A172 (cell line): ENCODE results near the gene MSX2. TPM values are rescaled to one million over a fixed set of nuclear protein-coding genes. Genes with fewer than 3 reads are reported as not detected.
A peak's percentile ranks its signal among the peaks of the same experiment; 100 is the strongest.
"Not testable (repeated sequence)": the region's sequence is repeated elsewhere in the genome, so short reads cannot be mapped to it uniquely, and the experiment has no call there.

Experiments
- DNase-seq: peaks from one replicate; pipeline ENCODE4 v3.0.0-alpha.2; 2015; ENCODE audit warnings: low spot score
- total RNA-seq: library from RNA; depleted of rRNA; stranded (reverse); fragments of >200 nt; shearing (Covaris generic); gene quantifications from 2 replicates; pipeline ENCODE4 v1.2.3, GENCODE V29; 2014

The MSX2 gene
- total RNA-seq, 1 experiment from 2014 or later, result 0.36 TPM

DNA sequence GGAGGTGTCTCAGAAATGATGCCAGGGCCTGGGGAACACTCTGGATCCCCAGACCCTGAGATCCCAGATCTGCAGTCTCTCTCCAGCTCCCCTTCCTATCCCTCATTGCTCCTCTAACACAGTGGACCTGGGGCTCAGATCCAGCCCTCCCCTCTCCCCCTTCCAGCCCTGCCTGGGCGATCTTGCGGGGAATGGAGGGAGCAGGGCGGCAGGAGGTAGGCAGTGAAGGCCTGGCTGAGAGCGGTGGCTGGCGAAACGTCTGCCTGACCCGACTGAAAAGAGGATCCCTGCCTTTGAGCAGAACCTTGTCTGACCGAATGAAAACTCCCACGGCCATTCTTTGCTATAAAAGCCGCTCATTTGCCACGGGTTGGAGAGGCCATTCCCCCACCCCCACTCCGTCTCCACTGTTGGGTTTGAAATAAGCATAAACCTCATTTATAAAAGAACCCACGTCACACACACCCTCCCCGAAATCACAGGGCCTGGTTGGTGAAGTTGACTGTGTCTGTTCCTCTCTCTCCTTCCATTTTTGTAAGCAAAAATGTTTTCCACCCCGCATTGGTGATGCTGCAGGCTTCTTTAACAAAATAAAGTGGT lies 8.8 kb downstream of the MSX2 start:
- DNase-seq, result no peak

DNA sequence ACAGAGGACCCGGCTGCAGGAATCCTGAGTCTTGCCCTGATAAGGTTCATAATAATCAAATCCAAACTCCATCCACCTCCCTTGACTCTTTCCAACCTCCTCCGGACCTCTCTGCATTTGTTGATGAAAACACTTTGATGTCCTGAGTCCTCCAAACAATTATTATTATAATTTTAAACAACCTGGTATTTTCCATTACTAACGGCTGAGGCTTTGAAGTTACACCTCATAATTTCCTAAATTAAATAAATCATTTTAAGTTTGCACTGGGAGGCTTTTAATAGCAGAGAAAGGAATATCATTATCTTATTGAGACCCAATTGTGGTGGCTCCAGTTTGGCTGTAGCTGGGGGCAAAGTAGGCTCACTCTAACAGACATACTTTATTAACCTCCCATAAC lies 9.5 kb downstream of the MSX2 start:
- no peak for DNase-seq

- DNase-seq, result no peak
These were observed 10.5 kb downstream of the MSX2 start for GRCh38 chr5:174734571-174735497.

DNA sequence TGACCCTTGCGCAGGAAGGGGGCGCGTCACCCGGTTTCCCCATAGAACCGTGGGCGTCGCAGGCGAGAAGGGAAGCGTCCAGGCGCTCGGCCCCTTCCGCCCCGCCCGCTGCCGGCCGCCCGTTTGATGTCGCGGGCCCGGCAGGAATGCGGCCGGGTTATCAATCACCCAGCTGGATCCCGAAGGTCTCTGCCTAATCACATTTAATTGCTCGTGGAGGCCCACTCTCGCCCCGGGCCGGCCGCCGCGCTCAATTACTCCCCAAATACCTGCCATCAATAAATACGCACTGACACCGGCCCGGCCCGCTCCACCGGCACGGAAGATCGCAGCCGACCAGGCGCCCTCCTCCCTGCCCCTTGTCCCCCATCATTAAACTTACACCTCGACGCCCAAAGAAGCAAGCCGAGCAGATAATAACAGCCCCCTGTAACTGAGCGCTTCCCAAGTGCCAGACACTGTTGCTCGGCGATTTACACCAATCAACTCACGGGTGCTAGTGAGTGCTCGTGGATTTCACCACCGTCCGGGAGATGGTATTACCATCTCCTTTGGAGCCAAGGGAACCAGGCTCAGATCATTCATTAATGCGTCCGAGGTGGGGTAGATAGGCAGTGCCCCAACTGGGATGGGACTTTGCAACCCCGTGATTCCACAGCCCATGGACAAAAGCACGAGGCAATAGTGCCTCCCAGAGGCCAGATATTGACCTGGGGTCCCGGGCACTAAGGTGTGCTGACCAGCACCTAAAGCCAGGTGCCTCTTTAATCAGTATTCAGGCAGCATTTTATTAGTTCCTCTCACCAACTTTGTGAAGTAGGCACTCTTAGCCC lies 11.3 kb downstream of the MSX2 start:
- no peak for DNase-seq

DNA sequence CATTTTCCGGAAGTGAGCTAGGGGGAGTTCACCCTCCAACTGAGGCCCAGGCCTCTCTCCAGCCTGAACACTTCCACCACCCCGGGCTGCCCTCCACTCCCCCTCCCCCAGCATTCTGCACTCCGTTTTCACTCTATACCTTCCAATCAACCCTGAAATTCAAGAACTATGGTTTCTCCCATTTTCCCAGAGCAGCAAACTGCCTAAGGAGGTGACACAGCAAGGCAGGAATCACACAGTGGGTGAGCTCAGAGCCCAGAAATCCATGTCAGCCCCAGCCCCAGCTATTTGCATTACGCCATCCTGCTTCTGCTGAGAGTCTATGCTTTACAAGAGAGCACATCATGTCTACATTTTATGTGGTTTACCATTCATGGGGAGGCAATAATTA lies 11.9 kb downstream of the MSX2 start:
- DNase-seq, result no peak

DNA sequence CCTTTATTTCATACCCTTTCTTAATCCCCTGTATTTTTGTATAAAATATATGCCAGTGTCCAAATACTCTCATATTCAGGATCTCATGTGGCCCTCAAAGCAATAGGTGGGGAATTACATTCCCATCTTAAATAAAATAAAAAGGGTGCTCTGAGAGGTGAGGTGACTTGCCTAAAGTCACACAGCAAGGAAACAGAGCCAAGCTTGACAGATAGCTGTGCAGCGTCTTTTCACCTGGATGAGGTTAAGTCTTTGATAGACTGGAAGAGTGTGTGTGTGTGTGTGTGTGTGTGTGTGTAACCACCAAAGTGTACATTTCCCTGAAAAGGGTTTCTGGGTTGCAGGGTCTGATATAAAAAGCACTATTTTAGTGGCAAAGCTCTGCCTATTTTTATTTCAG lies 12.4 kb downstream of the MSX2 start:
- DNase-seq, result no peak

DNA sequence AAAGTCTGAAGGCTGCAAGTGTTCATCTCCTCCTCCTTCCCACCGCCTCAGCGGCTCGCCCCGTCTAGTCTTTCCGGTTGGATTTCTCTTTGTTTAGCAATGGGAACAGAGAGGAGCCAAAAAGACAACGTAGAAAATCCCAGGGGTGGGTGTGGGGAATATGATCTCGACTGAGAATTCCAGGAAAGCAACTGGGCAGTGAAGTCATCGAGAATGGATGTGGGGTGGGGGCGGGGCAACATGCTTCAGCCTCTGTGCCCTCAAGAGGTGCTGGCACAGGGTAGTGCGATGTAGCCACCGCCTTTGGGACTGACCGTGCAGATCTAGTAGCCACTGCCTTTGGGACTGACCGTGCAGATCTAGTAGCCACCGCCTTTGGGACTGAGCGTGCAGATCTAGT lies 12.9 kb downstream of the MSX2 start:
- DNase-seq, result peak; percentile 16

DNA sequence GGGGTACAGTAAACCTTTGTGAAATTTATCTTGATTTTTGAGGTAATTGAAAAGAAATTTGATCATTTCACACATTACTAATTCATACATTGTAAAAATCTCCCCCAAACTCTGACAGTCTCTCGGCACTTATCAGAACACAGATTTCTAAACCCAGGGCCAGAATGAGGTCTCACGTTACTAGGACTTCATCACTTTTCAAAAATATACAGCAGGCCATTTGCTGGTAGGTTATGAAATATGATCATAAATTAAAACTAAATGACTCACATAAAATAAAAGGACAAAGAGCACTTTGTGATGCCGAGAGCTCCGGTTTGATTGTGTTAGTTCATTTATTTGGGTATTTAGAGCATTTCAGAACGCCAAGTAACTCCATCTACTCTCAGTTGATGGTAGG lies 17.0 kb downstream of the MSX2 start:
- DNase-seq, result no peak

DNA sequence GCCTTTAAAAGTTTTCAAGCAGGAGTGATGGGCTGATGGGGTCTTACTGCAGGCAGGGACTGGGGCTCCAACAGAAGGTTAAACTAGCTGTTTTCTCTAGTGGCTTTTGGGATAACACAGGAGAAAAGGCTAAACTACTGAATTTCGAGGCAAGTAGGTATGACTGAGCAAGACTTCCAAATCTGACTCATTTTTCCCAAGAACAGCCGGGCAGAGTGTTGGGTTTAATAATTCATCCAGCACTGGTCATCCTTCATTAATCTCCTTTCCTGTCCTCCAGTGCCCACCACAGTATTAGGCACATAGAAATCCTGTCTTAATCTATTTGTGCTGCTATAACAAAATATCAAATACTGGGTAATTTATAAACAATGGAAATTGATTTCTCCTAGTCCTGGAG lies 20.5 kb downstream of the MSX2 start:
- no peak for DNase-seq

- DNase-seq, result no peak
These were observed 21.3 kb downstream of the MSX2 start for GRCh38 chr5:174745590-174746103.

DNA sequence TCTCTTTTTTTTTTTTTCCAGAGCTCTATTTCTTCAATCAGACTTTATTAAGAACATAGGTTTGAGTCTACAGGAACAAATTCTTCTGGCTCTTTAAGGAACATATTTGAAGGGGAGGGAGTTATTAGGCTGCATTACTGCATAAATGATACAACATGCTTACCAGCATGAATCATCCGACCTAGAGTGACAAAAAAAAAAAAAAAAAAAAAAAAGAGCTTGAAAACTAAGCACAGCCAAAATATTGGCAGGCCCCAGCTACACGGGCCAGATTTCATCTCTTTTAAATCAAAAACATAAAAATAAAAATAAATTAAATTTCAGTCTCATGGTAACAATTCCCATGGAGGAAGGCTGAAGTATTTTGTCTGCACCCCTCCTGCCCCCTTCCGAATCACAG lies 26.3 kb downstream of the MSX2 start:
- peak; percentile 73 for DNase-seq

- DNase-seq, result peak; percentile 34
These were observed 27.0 kb downstream of the MSX2 start for GRCh38 chr5:174751154-174752000.

- DNase-seq, result no peak
These were observed 27.7 kb downstream of the MSX2 start for GRCh38 chr5:174752121-174752520.

DNA sequence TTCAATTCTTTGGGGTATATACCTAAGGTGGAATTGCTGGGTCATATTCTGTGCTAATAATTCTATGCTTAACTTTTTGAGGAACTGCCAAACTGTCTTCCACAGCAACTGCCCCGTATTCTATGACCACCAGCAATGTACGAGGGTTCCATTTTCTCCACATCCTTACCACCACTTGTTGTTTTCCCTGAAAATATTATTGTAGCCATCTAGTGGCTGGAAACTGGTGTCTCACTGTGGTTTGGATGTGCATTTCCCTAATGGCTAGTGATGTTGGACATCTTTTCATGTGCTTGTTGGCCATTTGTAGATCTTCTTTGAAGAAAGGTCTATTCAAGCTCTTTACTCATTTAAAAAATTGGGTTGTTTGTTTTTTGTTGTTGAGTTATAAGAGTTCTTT lies 30.7 kb downstream of the MSX2 start:
- DNase-seq, result peak; percentile 36

DNA sequence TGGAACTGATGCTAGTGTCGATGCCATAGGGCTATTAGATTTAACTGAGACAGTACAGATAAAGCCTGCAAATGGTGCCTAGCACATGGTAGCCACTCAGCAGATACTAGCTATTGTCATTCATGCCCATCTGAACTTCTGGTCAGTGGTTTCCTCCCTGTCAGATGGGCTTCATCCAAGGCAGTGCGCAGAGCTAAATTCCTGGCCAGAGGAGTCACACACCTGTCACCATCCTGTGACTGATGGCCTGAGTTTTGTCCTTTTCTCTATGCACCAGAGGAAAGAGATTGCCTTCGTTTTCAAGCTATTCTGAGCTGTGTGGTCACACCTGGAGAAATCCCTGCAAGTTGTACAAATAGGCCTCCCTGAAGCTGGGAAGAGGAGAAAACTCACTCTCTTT lies 34.7 kb downstream of the MSX2 start:
- DNase-seq, result peak; percentile 63

GRCh38 chr5:174760721-174761120 lies 36.3 kb downstream of the MSX2 start:
- no peak for DNase-seq

GRCh38 chr5:174761341-174761740 lies 37.0 kb downstream of the MSX2 start:
- DNase-seq, result not testable (repeated sequence)

GRCh38 chr5:174764309-174764708 lies 39.9 kb downstream of the MSX2 start:
- no peak for DNase-seq

GRCh38 chr5:174765540-174765939 lies 41.2 kb downstream of the MSX2 start:
- no peak for DNase-seq

DNA sequence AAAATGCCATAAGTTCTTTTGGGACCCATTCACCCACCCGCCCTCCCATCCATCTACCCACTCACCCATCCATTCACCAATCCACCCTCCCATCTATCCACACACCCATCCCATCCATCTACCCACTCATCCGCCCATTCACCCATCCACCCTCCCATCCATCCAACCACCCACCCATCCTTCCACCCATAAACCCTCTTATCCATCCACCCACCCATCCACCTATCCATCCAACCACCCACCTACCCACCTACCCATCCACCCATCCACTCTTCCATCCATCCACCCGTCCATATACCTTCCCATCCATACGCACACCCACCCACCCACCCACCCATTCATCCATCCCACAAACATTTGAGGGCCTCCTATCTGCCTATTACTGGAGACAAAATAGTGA lies 43.3 kb downstream of the MSX2 start:
- no peak for DNase-seq

- no peak for DNase-seq
These were observed 44.6 kb downstream of the MSX2 start for GRCh38 chr5:174769005-174769404.
